NCI-H1105 (cell line): ENCODE results near the gene TMCO1.
A peak's percentile ranks its signal among the peaks of the same experiment; 100 is the strongest.
"Not testable (repeated sequence)": the region's sequence is repeated elsewhere in the genome, so short reads cannot be mapped to it uniquely, and the experiment has no call there.

Experiments
- DNase-seq: peaks from one replicate; lab custom pipeline; 2025; lab: John Stamatoyannopoulos, UW

Gene TMCO1

GRCh38 chr1:165747632-165748447 is 20.8 kb downstream of the TMCO1 start:
- no peak for DNase-seq

- DNase-seq = not testable (repeated sequence)
Measured at GRCh38 chr1:165744913-165745312, 23.8 kb downstream of the TMCO1 start.

GRCh38 chr1:165742194-165742593 is 26.5 kb downstream of the TMCO1 start:
- DNase-seq = no peak

GRCh38 chr1:165738794-165739193 is 29.9 kb downstream of the TMCO1 start:
- no peak for DNase-seq

GRCh38 chr1:165737196-165737595 is 31.5 kb downstream of the TMCO1 start:
- no peak for DNase-seq

- no peak for DNase-seq
Measured at GRCh38 chr1:165734906-165735305, 33.8 kb downstream of the TMCO1 start.

GRCh38 chr1:165726841-165727240 is 41.8 kb downstream of the TMCO1 start:
- no peak for DNase-seq

- no peak for DNase-seq
Measured at GRCh38 chr1:165726169-165726568, 42.5 kb downstream of the TMCO1 start.

- peak; percentile 41 for DNase-seq
Measured at GRCh38 chr1:165717918-165718515, 50.7 kb downstream of the TMCO1 start.

GRCh38 chr1:165716265-165717051 is 52.2 kb downstream of the TMCO1 start:
- DNase-seq = not testable (repeated sequence)

- DNase-seq = no peak
Measured at GRCh38 chr1:165712764-165713163, 55.9 kb downstream of the TMCO1 start.

GRCh38 chr1:165707984-165708706 is 60.5 kb downstream of the TMCO1 start:
- no peak for DNase-seq

GRCh38 chr1:165703648-165704047 is 65.0 kb downstream of the TMCO1 start:
- DNase-seq = no peak

- DNase-seq = not testable (repeated sequence)
Measured at GRCh38 chr1:165701922-165702321, 66.7 kb downstream of the TMCO1 start.

GRCh38 chr1:165699577-165699976 is 69.1 kb downstream of the TMCO1 start:
- DNase-seq = no peak

- no peak for DNase-seq
Measured at GRCh38 chr1:165698761-165699052, 70.0 kb downstream of the TMCO1 start.

- peak; percentile 84 for DNase-seq
Measured at GRCh38 chr1:165697881-165698760, 70.5 kb downstream of the TMCO1 start, which contains the start of gene ALDH9A1. Gene ALDH9A1 (minus strand): TSS chr1:165698562. CDS start chr1:165698558, 4 bp downstream.

GRCh38 chr1:165697491-165697880 is 71.2 kb downstream of the TMCO1 start:
- no peak for DNase-seq

- DNase-seq = peak; percentile 2
Measured at GRCh38 chr1:165696625-165697100, 72.0 kb downstream of the TMCO1 start.

- DNase-seq = no peak
Measured at GRCh38 chr1:165695031-165695430, 73.6 kb downstream of the TMCO1 start.

GRCh38 chr1:165688046-165688445 is 80.6 kb downstream of the TMCO1 start:
- DNase-seq = no peak
